Nephron (organoid): ENCODE data around the gene MYOCD.
A peak's percentile ranks its signal among the peaks of the same experiment; 100 is the strongest.

Experiments used
- H3K27ac Mint-ChIP-seq, 3 experiments: 2 replicates each; pipeline ENCODE4 v1.8.0; 2020; ENCODE audit warnings: mixed read lengths in 3 of 3, mild to moderate bottlenecking in 2 of 3, moderate library complexity in 1 of 3
- H3K27me3 Mint-ChIP-seq: 2 replicates; pipeline ENCODE4 v1.8.0; 2021; ENCODE audit warnings: low read depth, mild to moderate bottlenecking, moderate library complexity, mixed read lengths
- H3K36me3 Mint-ChIP-seq: 2 replicates; pipeline ENCODE4 v1.8.0; 2020; ENCODE audit warnings: low read depth, mixed read lengths
- H3K4me1 Mint-ChIP-seq: 2 replicates; pipeline ENCODE4 v1.8.0; 2020; ENCODE audit warnings: mixed read lengths
- H3K4me3 Mint-ChIP-seq, 3 experiments: 2 replicates each; pipeline ENCODE4 v1.8.0; 2020; ENCODE audit warnings: mild to moderate bottlenecking in 3 of 3, mixed read lengths in 3 of 3, moderate library complexity in 2 of 3
- H3K9me3 Mint-ChIP-seq: 2 replicates; pipeline ENCODE4 v1.8.0; 2020; ENCODE audit warnings: mixed read lengths
- TF ChIP-seq, protein P1 (sequence below), 3 experiments: fragments of 200-600 bp; sonication (generic); IDR thresholded peaks; one replicate each; pipeline ENCODE4 v1.5.0; 2021; ENCODE audit warnings: antibody characterized with exemption in 3 of 3; ENCODE audit not compliant: unreplicated experiment in 3 of 3

Gene MYOCD

DNA sequence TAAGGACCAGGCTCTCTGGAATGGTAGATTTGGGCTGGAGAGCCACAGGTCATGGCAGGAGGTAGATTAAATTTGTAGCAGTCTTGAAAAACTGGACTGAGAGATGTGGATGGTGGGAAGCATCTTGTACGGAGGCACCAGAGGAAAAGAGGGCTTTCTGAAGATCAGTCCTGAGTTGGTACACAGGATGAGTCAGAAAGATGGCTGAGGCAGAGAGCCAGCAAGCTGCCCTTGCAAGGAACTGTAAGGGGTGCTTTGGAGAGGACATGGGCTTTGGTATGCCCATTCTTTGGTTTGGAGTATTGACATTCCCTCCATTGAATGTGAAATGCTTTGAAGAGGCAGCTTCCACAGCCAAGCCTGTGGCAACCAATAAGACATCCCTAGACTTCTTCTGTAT is 55.9 kb downstream of the MYOCD start:
- no peaks in the 10 kb centered on the region for H3K4me1 Mint-ChIP-seq
- peaks cover 3% of the 10 kb centered on the region for H3K27me3 Mint-ChIP-seq
- TF ChIP-seq, protein P1, sequence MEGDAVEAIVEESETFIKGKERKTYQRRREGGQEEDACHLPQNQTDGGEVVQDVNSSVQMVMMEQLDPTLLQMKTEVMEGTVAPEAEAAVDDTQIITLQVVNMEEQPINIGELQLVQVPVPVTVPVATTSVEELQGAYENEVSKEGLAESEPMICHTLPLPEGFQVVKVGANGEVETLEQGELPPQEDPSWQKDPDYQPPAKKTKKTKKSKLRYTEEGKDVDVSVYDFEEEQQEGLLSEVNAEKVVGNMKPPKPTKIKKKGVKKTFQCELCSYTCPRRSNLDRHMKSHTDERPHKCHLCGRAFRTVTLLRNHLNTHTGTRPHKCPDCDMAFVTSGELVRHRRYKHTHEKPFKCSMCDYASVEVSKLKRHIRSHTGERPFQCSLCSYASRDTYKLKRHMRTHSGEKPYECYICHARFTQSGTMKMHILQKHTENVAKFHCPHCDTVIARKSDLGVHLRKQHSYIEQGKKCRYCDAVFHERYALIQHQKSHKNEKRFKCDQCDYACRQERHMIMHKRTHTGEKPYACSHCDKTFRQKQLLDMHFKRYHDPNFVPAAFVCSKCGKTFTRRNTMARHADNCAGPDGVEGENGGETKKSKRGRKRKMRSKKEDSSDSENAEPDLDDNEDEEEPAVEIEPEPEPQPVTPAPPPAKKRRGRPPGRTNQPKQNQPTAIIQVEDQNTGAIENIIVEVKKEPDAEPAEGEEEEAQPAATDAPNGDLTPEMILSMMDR (IDR thresholded peaks at IDR 0.05; ENCODE audit: unreplicated experiment in 3 of 3) = no peak
- no peaks in the 10 kb centered on the region for H3K9me3 Mint-ChIP-seq
- H3K36me3 Mint-ChIP-seq = no peaks in the 10 kb centered on the region
- no peak overlapping the region for H3K4me3 Mint-ChIP-seq
- no peak overlapping the region for H3K27ac Mint-ChIP-seq

- H3K27me3 Mint-ChIP-seq = peaks cover 3% of the 10 kb centered on the region
- H3K4me3 Mint-ChIP-seq = no peak overlapping the region
- no peaks in the 10 kb centered on the region for H3K9me3 Mint-ChIP-seq
- TF ChIP-seq, protein P1 (IDR thresholded peaks at IDR 0.05; ENCODE audit: unreplicated experiment in 3 of 3) = no peak
- no peak overlapping the region for H3K27ac Mint-ChIP-seq
- H3K4me1 Mint-ChIP-seq = no peaks in the 10 kb centered on the region
- no peaks in the 10 kb centered on the region for H3K36me3 Mint-ChIP-seq
Observed at GRCh38 chr17:12722282-12722681, 56.6 kb downstream of the MYOCD start.

DNA sequence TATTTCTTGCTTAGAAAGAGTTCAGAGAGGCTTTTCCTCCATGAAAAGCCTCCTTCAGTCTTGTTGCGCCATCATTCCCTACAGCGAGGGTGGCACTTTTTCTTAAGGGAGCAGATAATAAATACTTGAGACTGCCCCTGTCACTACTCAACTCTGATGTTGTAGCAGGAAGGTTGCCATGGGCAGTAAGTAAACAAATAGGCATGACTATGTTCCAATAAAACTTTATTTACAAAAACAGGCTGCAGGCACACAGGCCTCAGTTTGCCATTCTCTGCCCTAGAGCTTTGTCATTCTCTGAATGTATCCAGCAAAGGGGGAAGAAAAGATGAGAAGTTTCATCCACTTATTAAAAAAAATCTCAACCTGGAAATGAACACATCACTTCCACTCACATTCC is 60.4 kb downstream of the MYOCD start:
- no peak overlapping the region for H3K27ac Mint-ChIP-seq
- H3K4me1 Mint-ChIP-seq = peaks cover 7% of the 10 kb centered on the region
- H3K4me3 Mint-ChIP-seq = no peak overlapping the region
- H3K36me3 Mint-ChIP-seq = no peaks in the 10 kb centered on the region
- H3K9me3 Mint-ChIP-seq = no peaks in the 10 kb centered on the region
- peaks cover 3% of the 10 kb centered on the region for H3K27me3 Mint-ChIP-seq
- TF ChIP-seq, protein P1 (IDR thresholded peaks at IDR 0.05; ENCODE audit: unreplicated experiment in 3 of 3) = no peak

DNA sequence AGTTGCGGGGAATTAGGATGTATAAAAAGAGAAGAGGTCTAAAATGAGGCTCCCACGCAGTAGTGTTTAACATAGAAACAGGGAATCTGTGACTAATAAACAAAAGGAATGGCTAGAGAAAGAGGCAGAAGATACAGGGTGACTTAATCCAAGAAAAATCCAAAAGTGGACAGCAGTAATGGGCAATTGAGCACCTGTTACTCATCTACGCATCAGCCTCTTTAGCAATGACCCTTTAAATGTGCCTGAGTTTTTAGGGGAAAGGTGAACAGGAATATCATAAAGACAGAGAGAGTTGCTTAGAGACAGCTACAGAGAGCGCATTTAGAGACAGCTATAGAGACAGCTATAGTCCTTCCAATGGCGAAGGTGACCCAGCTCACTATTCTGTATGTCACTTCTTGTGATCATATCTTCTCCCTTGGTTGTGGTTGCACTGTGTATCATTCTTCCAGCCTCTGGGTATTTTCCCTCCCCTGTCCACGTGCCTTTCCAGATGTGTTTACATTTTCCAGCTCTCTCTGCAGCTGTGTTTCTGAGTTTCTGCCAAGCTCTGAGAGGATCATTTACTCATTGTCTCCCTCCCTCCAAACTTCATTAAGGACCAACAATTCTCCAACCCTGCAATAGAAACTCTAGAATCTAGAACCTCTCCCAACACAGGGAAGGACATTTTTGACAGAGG is 61.5 kb downstream of the MYOCD start:
- Mint-ChIP-seq H3K36me3 (no peaks in the 10 kb centered on the region), H3K9me3 (no peaks in the 10 kb centered on the region), H3K27me3 (peaks cover 6% of the 10 kb centered on the region), H3K27ac (peak overlapping the region in 1 of 3 experiments; percentile 2), H3K4me1 (peaks cover 10% of the 10 kb centered on the region), H3K4me3 (no peak overlapping the region)
- TF ChIP-seq, protein P1 (IDR thresholded peaks at IDR 0.05; ENCODE audit: unreplicated experiment in 3 of 3) = no peak

DNA sequence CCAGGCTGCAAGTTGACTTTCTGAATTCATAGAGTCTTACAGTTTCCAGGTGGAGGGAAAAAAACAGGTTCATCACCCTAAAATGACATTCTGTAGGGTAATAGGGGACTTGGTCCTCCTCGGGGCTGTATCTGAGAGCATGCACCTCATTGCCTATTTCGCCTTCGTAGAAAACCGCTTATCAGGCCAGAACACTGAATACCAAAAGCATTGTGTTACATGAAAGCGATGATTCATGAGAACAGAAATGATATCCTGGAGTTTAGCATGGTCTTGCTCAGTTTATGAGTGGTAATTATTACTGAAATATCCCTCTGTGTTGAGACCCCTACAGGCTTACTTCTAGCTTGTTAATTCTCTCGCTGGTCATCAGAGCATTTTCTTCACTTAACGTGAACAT is 62.2 kb downstream of the MYOCD start:
- H3K36me3 Mint-ChIP-seq = no peaks in the 10 kb centered on the region
- no peak overlapping the region for H3K4me3 Mint-ChIP-seq
- H3K27ac Mint-ChIP-seq = no peak overlapping the region
- H3K27me3 Mint-ChIP-seq = peaks cover 11% of the 10 kb centered on the region
- H3K4me1 Mint-ChIP-seq = peaks cover 10% of the 10 kb centered on the region
- TF ChIP-seq, protein P1 (IDR thresholded peaks at IDR 0.05; ENCODE audit: unreplicated experiment in 3 of 3) = no peak
- no peaks in the 10 kb centered on the region for H3K9me3 Mint-ChIP-seq

DNA sequence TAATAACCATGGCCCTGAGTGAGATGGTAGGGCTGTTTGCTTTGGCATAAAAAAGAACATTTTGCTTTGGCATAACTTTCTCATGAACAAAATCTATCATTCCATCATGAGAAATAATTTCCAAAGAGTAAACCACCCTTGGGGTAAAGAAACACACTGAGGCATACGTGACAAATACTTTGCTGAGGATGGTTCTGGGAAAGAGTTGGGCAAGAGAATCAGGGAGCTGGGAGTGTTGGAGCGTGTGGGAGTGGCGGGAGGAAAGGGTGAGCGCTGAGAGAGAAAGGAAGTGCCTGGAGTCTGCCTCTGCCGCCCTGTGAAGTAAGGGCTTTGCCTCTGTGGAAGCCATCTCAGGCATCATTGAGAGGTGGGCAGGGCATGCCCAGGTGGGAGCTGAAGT is 63.4 kb downstream of the MYOCD start:
- H3K27me3 Mint-ChIP-seq = peaks cover 8% of the 10 kb centered on the region
- H3K4me3 Mint-ChIP-seq = no peak overlapping the region
- no peaks in the 10 kb centered on the region for H3K9me3 Mint-ChIP-seq

More for the DNA sequence above, 63.4 kb downstream of the MYOCD start:
- TF ChIP-seq, protein P1 (IDR thresholded peaks at IDR 0.05; ENCODE audit: unreplicated experiment in 3 of 3) = no peak
- no peak overlapping the region for H3K27ac Mint-ChIP-seq
- peaks cover 10% of the 10 kb centered on the region for H3K4me1 Mint-ChIP-seq
- no peaks in the 10 kb centered on the region for H3K36me3 Mint-ChIP-seq
